GM19193 (cell line): ENCODE results near the gene RPP21.

Source experiments
- POLR2A ChIP-seq: IDR thresholded peaks from 4 replicates; pipeline ENCODE4 v1.6.1; 2011; ENCODE audit not compliant: insufficient read depth, insufficient read length; ENCODE audit errors: extremely low read depth

Gene RPP21

GRCh38 chr6:30344868-30345671 is at the start of gene RPP21:
Gene RPP21, plus strand, starts transcription at chr6:30345156. Its CDS starts 16 bp downstream, at chr6:30345172.
- peak; percentile 95 for TF ChIP-seq POLR2A

- no peak for TF ChIP-seq POLR2A
These were observed 49.1 kb upstream of the RPP21 start for GRCh38 chr6:30295837-30296236.

GRCh38 chr6:30304002-30304401 is 41.0 kb upstream of the RPP21 start:
- TF ChIP-seq POLR2A = no peak

- no peak for TF ChIP-seq POLR2A
These were observed 33.9 kb upstream of the RPP21 start for GRCh38 chr6:30311101-30311500.

GRCh38 chr6:30311671-30312070 is 33.3 kb upstream of the RPP21 start:
- TF ChIP-seq POLR2A = no peak

GRCh38 chr6:30312266-30312665 is 32.7 kb upstream of the RPP21 start:
- no peak for TF ChIP-seq POLR2A

- no peak for TF ChIP-seq POLR2A
These were observed 32.2 kb upstream of the RPP21 start for GRCh38 chr6:30312676-30313321.

GRCh38 chr6:30315156-30315555 is 29.8 kb upstream of the RPP21 start:
- TF ChIP-seq POLR2A = no peak

- no peak for TF ChIP-seq POLR2A
These were observed 26.9 kb upstream of the RPP21 start for GRCh38 chr6:30317913-30318589.

- no peak for TF ChIP-seq POLR2A
These were observed 25.7 kb upstream of the RPP21 start for GRCh38 chr6:30319146-30319835.

GRCh38 chr6:30321692-30322388 is 23.1 kb upstream of the RPP21 start:
- no peak for TF ChIP-seq POLR2A

- no peak for TF ChIP-seq POLR2A
These were observed 22.1 kb upstream of the RPP21 start for GRCh38 chr6:30322527-30323501.

GRCh38 chr6:30323806-30324205 is 21.1 kb upstream of the RPP21 start:
- TF ChIP-seq POLR2A = no peak
